Heart right ventricle (tissue), 16 donors: ENCODE data around the gene MIER2. TPM values are rescaled to one million over a fixed set of nuclear protein-coding genes. Genes with fewer than 3 reads are reported as not detected.
"Not testable (repeated sequence)": the region's sequence is repeated elsewhere in the genome, so short reads cannot be mapped to it uniquely, and the experiment has no call there.

Source experiments
- ATAC-seq, 8 donors: fragments of 200-7000 bp; cut with Tn5 transposase; one replicate each; pipeline ENCODE4 v1.9.1; 2020; ENCODE audit warnings: mild to moderate bottlenecking in 8 of 8, moderate library complexity in 8 of 8, moderate number of reproducible peaks in 1 of 8
- DNase-seq, 2 donors: peaks; one replicate each; pipeline ENCODE4 v3.0.0-alpha.2; 2020
- H3K27ac ChIP-seq, 10 donors: fragments of 200-600 bp; sonication (generic) in 2 of 10; one replicate each; pipeline versions ENCODE4 v1.5.0 to v1.8.0; 2020 to 2022; ENCODE audit warnings: mild to moderate bottlenecking in 3 of 10
- H3K27me3 ChIP-seq, 7 donors: fragments of 200-600 bp; one replicate each; pipeline ENCODE4 v1.8.0; 2021 to 2022; ENCODE audit warnings: mild to moderate bottlenecking in 2 of 7
- H3K36me3 ChIP-seq, 9 donors: fragments of 200-600 bp; sonication (generic) in 1 of 9; one replicate each; pipeline versions ENCODE4 v1.5.0 to v1.8.0; 2020 to 2022; ENCODE audit warnings: mild to moderate bottlenecking in 2 of 9
- H3K4me1 ChIP-seq, 9 donors: fragments of 200-600 bp; sonication (generic) in 1 of 9; one replicate each; pipeline versions ENCODE4 v1.5.0 to v1.8.0; 2020 to 2022; ENCODE audit warnings: mild to moderate bottlenecking in 4 of 9
- H3K4me3 ChIP-seq, 10 donors: fragments of 200-600 bp; sonication (generic) in 2 of 10; one replicate each; pipeline versions ENCODE4 v1.5.0 to v1.8.0; 2020 to 2022; ENCODE audit warnings: mild to moderate bottlenecking in 7 of 10, moderate library complexity in 2 of 10
- H3K9me3 ChIP-seq, 11 donors: fragments of 200-600 bp in 10 of 11; sonication (generic) in 2 of 11; one replicate each; pipeline versions ENCODE4 v1.5.0 to v1.8.0; 2013 to 2022; ENCODE audit warnings: mild to moderate bottlenecking in 2 of 11, control low read depth in 1 of 11, moderate library complexity in 1 of 11
- WGBS, 2 donors: extraction: QIAGEN DNeasy Blood & Tissue Kit; methylation state at CpG; one replicate each; pipeline ENCODE4 v1.1.7; 2013; ENCODE audit warnings: inconsistent platforms in 1 of 2; 5-methylcytosine and 5-hydroxymethylcytosine counted together
- intact Hi-C, 10 donors: fragments of 100-400 bp; cut with DNase I; formaldehyde crosslinking; loops; one replicate each; pipeline versions ENCODE4 v1.11.1 to v1.14.2; 2022
- polyA plus RNA-seq, 2 donors: library from polyadenylated mRNA; stranded (reverse); fragments of 200-250 nt; gene quantifications; one replicate each; pipeline ENCODE4 v1.2.3, GENCODE V29; 2013
- total RNA-seq, 10 donors: library from RNA; stranded (reverse); fragmentation: NEBNext Ultra II Directional in 3 of 10; extraction: Animal tissue kit (Norgen Biotek cat#: 25700) in 3 of 10; gene quantifications; one replicate each; pipeline versions ENCODE4 v1.2.1 to v1.2.4, GENCODE V29; 2021 to 2023
- TF ChIP-seq, protein P1 (sequence below), 9 donors: fragments of 200-600 bp; sonication (generic) in 2 of 9; IDR thresholded peaks; one replicate each; pipeline versions ENCODE4 v1.5.0 to v1.8.0; 2021 to 2022; ENCODE audit warnings: antibody characterized with exemption in 9 of 9, mild to moderate bottlenecking in 5 of 9, moderate library complexity in 1 of 9
- donor health status: Arrhythmogenic right ventricular cardiomyopathy.
- donor health status: ischemic (EF 13 %, LVEDD 7.1; RV severe dilation, severe dysfunction).
- donor health status: healthy with polysubstance abuse.
- donor health status: DM: no; HTN: yes; CAD: no.
- donor health status: DM: no; HTN: no; CAD: no.
- donor health status: ischemic (EF 25% LVEDD 6.9; RV normal size, moderate dysfunction).
- donor health status: ischemic (EF 25% LVEDD 5.7; RV mildly dilated, moderate dysfunction).
- donor health status: healthy.
- donor health status: DM: yes; HTN: yes; CAD: no.
- donor health status: Ischemic cardiomyopathy.
- donor health status: ischemic (EF 35%, LVEDD 5.7; RV mildly dilated, moderate dysfunction).
- donor health status: nonischemic (EF 11% LVEDD 7.7; RV severe dilation, severe dysfunction).
- donor health status: DM: yes; HTN: yes; CAD: no.
- donor health status: PGD.
- donor health status: ischemic (EF 29% LVEDD 5.4; RV normal size, mild dysfunction).
- donor health status: nonischemic (EF 23%, LVEDD 6.1; RV moderate dilation, normal function).

The MIER2 gene
- total and polyA plus RNA-seq, 12 donors = 11.1 to 34.6 (median 17.6) TPM

DNA sequence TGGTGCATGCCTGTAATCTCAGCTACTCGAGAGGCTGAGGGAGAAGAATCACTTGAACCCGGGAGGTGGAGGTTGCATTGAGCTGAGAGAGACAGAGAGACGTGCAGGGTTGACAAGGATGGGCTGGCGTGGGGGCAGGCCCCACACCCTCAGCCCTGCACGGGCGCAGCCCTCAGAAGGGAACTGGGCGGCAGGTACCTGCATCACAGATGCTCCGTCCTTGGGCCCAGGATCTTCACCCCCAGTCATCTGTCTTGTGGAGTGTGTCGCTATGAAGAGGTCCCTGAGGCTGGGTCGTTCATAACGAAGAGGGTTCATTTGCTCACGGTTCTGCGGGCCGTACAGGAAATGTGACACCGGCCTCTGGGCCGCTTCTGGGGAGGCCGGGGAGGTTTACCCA lies 44.1 kb upstream of the MIER2 start:
- Histone ChIP-seq H3K4me3 (no peak overlapping the region), H3K4me1 (peaks cover 0 to 2% (median 0%) of the 10 kb centered on the region in 9 donors), H3K27ac (no peak overlapping the region), H3K27me3 (peaks cover 0 to 54% (median 26%) of the 10 kb centered on the region in 7 donors), H3K36me3 (no peaks in the 10 kb centered on the region), H3K9me3 (peaks cover 0 to 7% (median 0%) of the 10 kb centered on the region in 11 donors)
- DNase-seq = no peak
- 78 to 82% methylated on average over 17 of the region's 17 CpGs for WGBS, 2 donors
- TF ChIP-seq, protein P1, sequence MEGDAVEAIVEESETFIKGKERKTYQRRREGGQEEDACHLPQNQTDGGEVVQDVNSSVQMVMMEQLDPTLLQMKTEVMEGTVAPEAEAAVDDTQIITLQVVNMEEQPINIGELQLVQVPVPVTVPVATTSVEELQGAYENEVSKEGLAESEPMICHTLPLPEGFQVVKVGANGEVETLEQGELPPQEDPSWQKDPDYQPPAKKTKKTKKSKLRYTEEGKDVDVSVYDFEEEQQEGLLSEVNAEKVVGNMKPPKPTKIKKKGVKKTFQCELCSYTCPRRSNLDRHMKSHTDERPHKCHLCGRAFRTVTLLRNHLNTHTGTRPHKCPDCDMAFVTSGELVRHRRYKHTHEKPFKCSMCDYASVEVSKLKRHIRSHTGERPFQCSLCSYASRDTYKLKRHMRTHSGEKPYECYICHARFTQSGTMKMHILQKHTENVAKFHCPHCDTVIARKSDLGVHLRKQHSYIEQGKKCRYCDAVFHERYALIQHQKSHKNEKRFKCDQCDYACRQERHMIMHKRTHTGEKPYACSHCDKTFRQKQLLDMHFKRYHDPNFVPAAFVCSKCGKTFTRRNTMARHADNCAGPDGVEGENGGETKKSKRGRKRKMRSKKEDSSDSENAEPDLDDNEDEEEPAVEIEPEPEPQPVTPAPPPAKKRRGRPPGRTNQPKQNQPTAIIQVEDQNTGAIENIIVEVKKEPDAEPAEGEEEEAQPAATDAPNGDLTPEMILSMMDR (IDR thresholded peaks at IDR 0.05) = no peak
- intact Hi-C loops = loop anchor here in 2 of 10 donors (10.0 kb wide), 2 partner anchors 86 to 96 kb away; a partner anchor contains a TSS
- ATAC-seq = no peak

- no peak for DNase-seq
- peaks cover 0 to under 1% (median 0%) of the 10 kb centered on the region in 11 donors for H3K9me3 ChIP-seq
- H3K36me3 ChIP-seq = no peaks in the 10 kb centered on the region
- H3K4me3 ChIP-seq = no peak overlapping the region
- ATAC-seq = no peak
- intact Hi-C loops = loop anchor here in 2 of 10 donors (10.0 kb wide), 2 partner anchors 87 to 97 kb away; a partner anchor contains a TSS
- peaks cover 0 to 5% (median 0%) of the 10 kb centered on the region in 9 donors for H3K4me1 ChIP-seq
- 77 to 87% methylated on average over 16 to 19 of the region's 21 CpGs for WGBS, 2 donors
- TF ChIP-seq, protein P1 (IDR thresholded peaks at IDR 0.05) = no peak
- H3K27ac ChIP-seq = no peak overlapping the region
- H3K27me3 ChIP-seq = peaks cover 0 to 63% (median 36%) of the 10 kb centered on the region in 7 donors
These were observed 43.2 kb upstream of the MIER2 start for GRCh38 chr19:387777-388176.

DNA sequence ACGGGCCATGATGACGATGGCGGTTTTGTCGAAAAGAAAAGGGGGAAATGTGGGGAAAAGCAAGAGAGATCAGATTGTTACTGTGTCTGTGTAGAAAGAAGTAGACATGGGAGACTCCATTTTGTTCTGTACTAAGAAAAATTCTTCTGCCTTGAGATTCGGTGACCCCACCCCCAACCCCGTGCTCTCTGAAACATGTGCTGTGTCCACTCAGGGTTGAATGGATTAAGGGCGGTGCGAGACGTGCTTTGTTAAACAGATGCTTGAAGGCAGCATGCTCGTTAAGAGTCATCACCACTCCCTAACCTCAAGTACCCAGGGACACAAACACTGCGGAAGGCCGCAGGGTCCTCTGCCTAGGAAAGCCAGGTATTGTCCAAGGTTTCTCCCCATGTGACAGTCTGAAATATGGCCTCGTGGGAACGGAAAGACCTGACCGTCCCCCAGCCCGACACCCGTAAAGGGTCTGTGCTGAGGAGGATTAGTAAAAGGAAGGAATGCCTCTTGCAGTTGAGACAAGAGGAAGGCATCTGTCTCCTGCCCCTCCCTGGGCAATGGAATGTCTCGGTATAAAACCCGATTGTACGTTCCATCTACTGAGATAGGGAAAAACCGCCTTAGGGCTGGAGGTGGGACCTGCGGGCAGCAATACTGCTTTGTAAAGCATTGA lies 42.2 kb upstream of the MIER2 start:
- H3K36me3 ChIP-seq, ATAC-seq, H3K9me3 ChIP-seq, H3K4me3 ChIP-seq, H3K27ac ChIP-seq, DNase-seq, H3K4me1 ChIP-seq: not testable (repeated sequence)
- H3K27me3 ChIP-seq = peaks cover 0 to 66% (median 39%) of the 10 kb centered on the region in 7 donors
- intact Hi-C loops = loop anchor here in 2 of 10 donors (10.0 kb wide), 2 partner anchors 88 to 98 kb away; a partner anchor contains a TSS
- WGBS, 2 donors = 20 to 22% methylated on average over 8 to 13 of the region's 22 CpGs

- not testable (repeated sequence) for H3K4me3 ChIP-seq, DNase-seq, ATAC-seq, H3K27ac ChIP-seq, H3K4me1 ChIP-seq, H3K36me3 ChIP-seq, H3K9me3 ChIP-seq
- WGBS, 2 donors = 52 to 79% methylated on average over 8 of the region's 8 CpGs
- peaks cover 0 to 66% (median 39%) of the 10 kb centered on the region in 7 donors for H3K27me3 ChIP-seq
- intact Hi-C loops = loop anchor here in 2 of 10 donors (10.0 kb wide), 2 partner anchors 89 to 99 kb away; a partner anchor contains a TSS
These were observed 41.6 kb upstream of the MIER2 start for GRCh38 chr19:386189-386588.

- intact Hi-C loops = loop anchor here in 8 of 10 donors (1.0 to 10.0 kb wide), 6 partner anchors 90 to 100 kb away; a partner anchor contains a TSS
- no peak for ATAC-seq
- Histone ChIP-seq H3K9me3 (no peaks in the 10 kb centered on the region), H3K4me1 (peaks cover 0 to 5% (median 0%) of the 10 kb centered on the region in 9 donors), H3K27me3 (peaks cover 0 to 55% (median 37%) of the 10 kb centered on the region in 7 donors), H3K36me3 (no peaks in the 10 kb centered on the region), H3K27ac (no peak overlapping the region), H3K4me3 (no peak overlapping the region)
- TF ChIP-seq, protein P1 (IDR thresholded peaks at IDR 0.05) = no peak
- WGBS, 2 donors = 68 to 74% methylated on average over 9 of the region's 9 CpGs
- no peak for DNase-seq
These were observed 40.2 kb upstream of the MIER2 start for GRCh38 chr19:384799-385169.
